Measurements from ENCODE around the gene MCUB.

- TF ChIP-seq POLR2A (IDR thresholded peaks at IDR 0.05) (no peak), CTCF (IDR thresholded peaks at IDR 0.05) (no peak)
Observed at GRCh38 chr4:109608879-109609278, 48.8 kb downstream of the MCUB start.

Data from thyroid gland (tissue), 4 donors.